ENCODE measurements around the gene CCL1. TPM values are rescaled to one million over a fixed set of nuclear protein-coding genes. Genes with fewer than 3 reads are reported as not detected.

Gene CCL1
- total and polyA plus RNA-seq, 2 of the 4 experiments (the other 2 are of a cell fraction) = not detected

GRCh38 chr17:34318474-34318873, 44.6 kb downstream of the CCL1 start:
- CTCF ChIA-PET = no interaction called here
- DNase-seq = no peak
- no CpG with 5 or more reads among the region's 3 CpGs for WGBS, 2 experiments (ENCODE audit: extremely low coverage in 2 of 2, insufficient read length in 1 of 2)
- Histone ChIP-seq H4K5ac (ENCODE audit: low read depth, low read length) (no peak overlapping the region), H3K23ac (ENCODE audit: low read depth, low read length) (no peak overlapping the region), H4K91ac (ENCODE audit: insufficient read depth, low read depth, low read length) (no peak overlapping the region), H3K56ac (ENCODE audit: extremely low read depth, insufficient read depth, low read length) (no peak overlapping the region), H2BK15ac (ENCODE audit: low read depth, low read length) (no peak overlapping the region), H3K9me3 (ENCODE audit: control insufficient read depth, insufficient read depth, low read length) (no peaks in the 10 kb centered on the region), H3K79me1 (ENCODE audit: low read depth in 1 of 2, low read length in 2 of 2) (no peaks in the 10 kb centered on the region), H2BK20ac (ENCODE audit: low read depth, low read length) (no peak overlapping the region), H4K8ac (ENCODE audit: low read depth in 2 of 2, low read length in 2 of 2) (no peak overlapping the region), H3K36me3 (ENCODE audit: control insufficient read depth, insufficient read depth, low read length) (no peaks in the 10 kb centered on the region), H2AFZ (replicated peaks; ENCODE audit: low read length, poor library complexity) (no peak overlapping the region), H4K20me1 (ENCODE audit: insufficient read depth, low read length) (no peaks in the 10 kb centered on the region), H2AK5ac (ENCODE audit: low read depth, low read length) (no peak overlapping the region), H2BK5ac (ENCODE audit: low read depth, low read length, poor library complexity, severe bottlenecking) (no peak overlapping the region), H3K14ac (replicated peaks; ENCODE audit: low read depth, low read length) (no peak overlapping the region), H3K4me1 (ENCODE audit: control insufficient read depth, insufficient read depth, low read length) (peaks cover 3% of the 10 kb centered on the region; the same call in 1 of the 2 replicates), H3K4me3 (ENCODE audit: insufficient read depth, low read depth, low read length) (no peak overlapping the region), H3K18ac (ENCODE audit: low read depth, low read length) (no peak overlapping the region), H3K9me1 (ENCODE audit: insufficient read depth, low read length) (no peaks in the 10 kb centered on the region), H3K27ac (ENCODE audit: insufficient read depth, low read length) (no peak overlapping the region), H2BK120ac (ENCODE audit: low read depth, low read length) (no peak overlapping the region), H3K4ac (ENCODE audit: low read depth, low read length) (no peak overlapping the region), H3K27me3 (ENCODE audit: control insufficient read depth, insufficient read depth, low read length) (no peaks in the 10 kb centered on the region; the same call in 1 of the 2 replicates), H3K4me2 (ENCODE audit: low read depth, low read length) (no peak overlapping the region), H2AK9ac (replicated peaks; ENCODE audit: low read depth, low read length, poor library complexity) (no peak overlapping the region), H3K9ac (ENCODE audit: low read depth, low read length) (no peak overlapping the region)
- dilution Hi-C loops (cut with HindIII; ENCODE audit: low sequenced_read_pairs, unreplicated experiment) (no loop called here), intact Hi-C loops (cut with micrococcal nuclease) (no loop called here), in situ Hi-C loops (cut with MboI; ENCODE audit: low sequenced_read_pairs) (no loop called here)
- TF ChIP-seq RAD21 (IDR thresholded peaks at IDR 0.05; ENCODE audit: low read length) = no peak
- no peak for TF ChIP-seq USF2 (IDR thresholded peaks at IDR 0.05; ENCODE audit: low read depth, low read length)
- no peak for TF ChIP-seq MAZ (IDR thresholded peaks at IDR 0.05; ENCODE audit: borderline replicate concordance, low read depth, low read length)
- no peak for TF ChIP-seq CEBPB (IDR thresholded peaks at IDR 0.05; ENCODE audit: low read depth, low read length)
- TF ChIP-seq SMC3 (IDR thresholded peaks at IDR 0.05; ENCODE audit: low read depth, low read length) = no peak
- no peak for TF ChIP-seq BHLHE40 (IDR thresholded peaks at IDR 0.05; ENCODE audit: low read depth, low read length)
- TF ChIP-seq ELK1 (IDR thresholded peaks at IDR 0.05; ENCODE audit: borderline replicate concordance, low read depth, low read length) = no peak
- no peak for TF ChIP-seq POLR2A (IDR thresholded peaks at IDR 0.05; ENCODE audit: low read depth, low read length)
- no peak for TF ChIP-seq NFE2L2 (IDR thresholded peaks at IDR 0.05; ENCODE audit: low read depth, low read length)
- TF ChIP-seq CHD1 (IDR thresholded peaks at IDR 0.05; ENCODE audit: low read depth, low read length) = no peak
- TF ChIP-seq RCOR1 (IDR thresholded peaks at IDR 0.05; ENCODE audit: insufficient replicate concordance, low read length) = no peak
- TF ChIP-seq MXI1 (IDR thresholded peaks at IDR 0.05; ENCODE audit: borderline replicate concordance, low read depth, low read length) = no peak
- POLR2A ChIA-PET (ENCODE audit: unreplicated experiment) = no interaction called here
- no peak for ATAC-seq (ENCODE audit: low read depth)
- BruUV-seq (replicated peaks) = no TSS peak

Measured in IMR-90 (cell line).